ENCODE results near the gene ACE. TPM values are rescaled to one million over a fixed set of nuclear protein-coding genes. Genes with fewer than 3 reads are reported as not detected.

The ACE gene
- total RNA-seq, 5 donors from 2014 or later (not counting 1 experiment from before 2014, with no cell fraction given), result 4.1 to 37.0 (median 12.8) TPM

- Histone ChIP-seq H3K36me3 (ENCODE audit: control insufficient read depth in 2 of 2, extremely low read depth in 1 of 2, insufficient read depth in 1 of 2, low read length in 1 of 2) (no peaks in the 10 kb centered on the region), H3K4me3 (ENCODE audit: control insufficient read depth in 1 of 2, extremely low read depth in 1 of 2, low read length in 1 of 2) (no peak overlapping the region), H3K4me1 (ENCODE audit: control insufficient read depth in 1 of 2, extremely low read depth in 1 of 2, insufficient read depth in 2 of 2, low read length in 2 of 2) (no peaks in the 10 kb centered on the region), H3K9me3 (no peaks in the 10 kb centered on the region), H3K27me3 (replicated peaks in 1 of 2; ENCODE audit: control insufficient read depth in 2 of 2, extremely low read depth in 1 of 2, insufficient read depth in 2 of 2, low read length in 1 of 2) (peaks cover 0 to 8% of the 10 kb centered on the region in 2 experiments), H3K27ac (ENCODE audit: low read length) (no peak overlapping the region)
- H3K4me3 Mint-ChIP-seq, result no peak overlapping the region
- POLR2A ChIA-PET, result no interaction called here
- H3K27ac Mint-ChIP-seq, result no peak overlapping the region
- DNase-seq (no peak), ATAC-seq (replicated peaks in 1 of 4) (no peak)
- no peaks in the 10 kb centered on the region for H3K36me3 Mint-ChIP-seq
- 87% methylated on average over 6 of the region's 6 CpGs for WGBS (ENCODE audit: insufficient coverage)
- H3K27me3 Mint-ChIP-seq, result peaks cover under 1% of the 10 kb centered on the region in 2 donors
- no peaks in the 10 kb centered on the region for H3K9me3 Mint-ChIP-seq
- CTCF ChIA-PET, result no interaction called here
- H3K4me1 Mint-ChIP-seq, result no peaks in the 10 kb centered on the region
Measured at GRCh38 chr17:63495491-63495890, 18.6 kb downstream of the ACE start.

GRCh38 chr17:63496177-63496576 is 19.3 kb downstream of the ACE start:
- no peak overlapping the region for H3K4me3 ChIP-seq (ENCODE audit: control insufficient read depth in 1 of 2, extremely low read depth in 1 of 2, low read length in 1 of 2)
- Mint-ChIP-seq H3K4me1 (no peaks in the 10 kb centered on the region), H3K4me3 (no peak overlapping the region), H3K27me3 (peaks cover 5 to 7% of the 10 kb centered on the region in 2 donors), H3K36me3 (no peaks in the 10 kb centered on the region), H3K9me3 (no peaks in the 10 kb centered on the region), H3K27ac (no peak overlapping the region)
- ATAC-seq (replicated peaks in 1 of 4) (no peak), DNase-seq (no peak)
- H3K27ac ChIP-seq (ENCODE audit: low read length), result no peak overlapping the region
- no peaks in the 10 kb centered on the region for H3K4me1 ChIP-seq (ENCODE audit: control insufficient read depth in 1 of 2, extremely low read depth in 1 of 2, insufficient read depth in 2 of 2, low read length in 2 of 2)
- POLR2A ChIA-PET, result no interaction called here
- 87% methylated on average over 12 of the region's 12 CpGs for WGBS (ENCODE audit: insufficient coverage)
- H3K36me3 ChIP-seq (ENCODE audit: control insufficient read depth in 2 of 2, extremely low read depth in 1 of 2, insufficient read depth in 1 of 2, low read length in 1 of 2), result no peaks in the 10 kb centered on the region
- peaks cover 0 to 5% of the 10 kb centered on the region in 2 experiments for H3K27me3 ChIP-seq (replicated peaks in 1 of 2; ENCODE audit: control insufficient read depth in 2 of 2, extremely low read depth in 1 of 2, insufficient read depth in 2 of 2, low read length in 1 of 2)
- no peaks in the 10 kb centered on the region for H3K9me3 ChIP-seq
- CTCF ChIA-PET, result no interaction called here

DNA sequence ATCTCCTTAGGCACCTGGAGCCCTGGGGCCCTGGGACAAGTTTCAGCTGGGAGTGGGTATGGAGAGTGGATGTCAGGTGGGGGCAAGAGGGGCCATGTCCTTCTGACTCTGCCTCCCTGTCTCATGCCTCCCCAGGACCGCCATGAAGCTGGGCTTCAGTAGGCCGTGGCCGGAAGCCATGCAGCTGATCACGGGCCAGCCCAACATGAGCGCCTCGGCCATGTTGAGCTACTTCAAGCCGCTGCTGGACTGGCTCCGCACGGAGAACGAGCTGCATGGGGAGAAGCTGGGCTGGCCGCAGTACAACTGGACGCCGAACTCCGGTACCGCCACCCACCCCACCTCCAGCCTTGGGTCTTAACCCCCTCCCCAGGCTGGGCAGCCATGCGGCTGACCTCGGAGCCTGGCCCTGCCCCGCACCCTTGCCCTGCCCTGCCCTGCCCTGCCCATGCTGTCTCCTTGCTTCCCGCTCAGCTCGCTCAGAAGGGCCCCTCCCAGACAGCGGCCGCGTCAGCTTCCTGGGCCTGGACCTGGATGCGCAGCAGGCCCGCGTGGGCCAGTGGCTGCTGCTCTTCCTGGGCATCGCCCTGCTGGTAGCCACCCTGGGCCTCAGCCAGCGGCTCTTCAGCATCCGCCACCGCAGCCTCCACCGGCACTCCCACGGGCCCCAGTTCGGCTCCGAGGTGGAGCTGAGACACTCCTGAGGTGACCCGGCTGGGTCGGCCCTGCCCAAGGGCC is 20.0 kb downstream of the ACE start:
- Histone ChIP-seq H3K27ac (ENCODE audit: low read length) (no peak overlapping the region), H3K4me1 (ENCODE audit: control insufficient read depth in 1 of 2, extremely low read depth in 1 of 2, insufficient read depth in 2 of 2, low read length in 2 of 2) (no peaks in the 10 kb centered on the region), H3K4me3 (ENCODE audit: control insufficient read depth in 1 of 2, extremely low read depth in 1 of 2, low read length in 1 of 2) (no peak overlapping the region), H3K9me3 (no peaks in the 10 kb centered on the region), H3K27me3 (replicated peaks in 1 of 2; ENCODE audit: control insufficient read depth in 2 of 2, extremely low read depth in 1 of 2, insufficient read depth in 2 of 2, low read length in 1 of 2) (peaks cover 0 to 7% of the 10 kb centered on the region in 2 experiments), H3K36me3 (ENCODE audit: control insufficient read depth in 2 of 2, extremely low read depth in 1 of 2, insufficient read depth in 1 of 2, low read length in 1 of 2) (no peaks in the 10 kb centered on the region)
- ChIA-PET CTCF (no interaction called here), POLR2A (no interaction called here)
- H3K27me3 Mint-ChIP-seq, result peaks cover 10 to 12% of the 10 kb centered on the region in 2 donors
- ATAC-seq (replicated peaks in 1 of 4) (no peak), DNase-seq (no peak)
- H3K4me1 Mint-ChIP-seq, result no peaks in the 10 kb centered on the region
- H3K4me3 Mint-ChIP-seq, result no peak overlapping the region
- H3K9me3 Mint-ChIP-seq, result no peaks in the 10 kb centered on the region
- no peaks in the 10 kb centered on the region for H3K36me3 Mint-ChIP-seq
- 94% methylated on average over 29 of the region's 36 CpGs for WGBS (ENCODE audit: insufficient coverage)
- no peak overlapping the region for H3K27ac Mint-ChIP-seq

- 89% methylated on average over 10 of the region's 16 CpGs for WGBS (ENCODE audit: insufficient coverage)
- H3K4me3 ChIP-seq (ENCODE audit: control insufficient read depth in 1 of 2, extremely low read depth in 1 of 2, low read length in 1 of 2), result no peak overlapping the region
- POLR2A ChIA-PET, result no interaction called here
- CTCF ChIA-PET, result no interaction called here
- H3K9me3 Mint-ChIP-seq, result no peaks in the 10 kb centered on the region
- H3K4me3 Mint-ChIP-seq, result no peak overlapping the region
- DNase-seq, result peak in 2 of 35 experiments; percentile 6 to 21
- no peaks in the 10 kb centered on the region for H3K4me1 Mint-ChIP-seq
- H3K27ac Mint-ChIP-seq, result no peak overlapping the region
- H3K9me3 ChIP-seq, result no peaks in the 10 kb centered on the region
- no peaks in the 10 kb centered on the region for H3K36me3 ChIP-seq (ENCODE audit: control insufficient read depth in 2 of 2, extremely low read depth in 1 of 2, insufficient read depth in 1 of 2, low read length in 1 of 2)
- peaks cover 10 to 17% of the 10 kb centered on the region in 2 donors for H3K27me3 Mint-ChIP-seq
- ATAC-seq (replicated peaks in 1 of 4), result no peak
- H3K36me3 Mint-ChIP-seq, result no peaks in the 10 kb centered on the region
- H3K4me1 ChIP-seq (ENCODE audit: control insufficient read depth in 1 of 2, extremely low read depth in 1 of 2, insufficient read depth in 2 of 2, low read length in 2 of 2), result no peaks in the 10 kb centered on the region
- peaks cover 0 to 7% of the 10 kb centered on the region in 2 experiments for H3K27me3 ChIP-seq (replicated peaks in 1 of 2; ENCODE audit: control insufficient read depth in 2 of 2, extremely low read depth in 1 of 2, insufficient read depth in 2 of 2, low read length in 1 of 2)
- no peak overlapping the region for H3K27ac ChIP-seq (ENCODE audit: low read length)
Measured at GRCh38 chr17:63497708-63498483, 21.0 kb downstream of the ACE start.

GRCh38 chr17:63498626-63499195 is 21.9 kb downstream of the ACE start:
- no peak overlapping the region for H3K4me3 ChIP-seq (ENCODE audit: control insufficient read depth in 1 of 2, extremely low read depth in 1 of 2, low read length in 1 of 2)
- Mint-ChIP-seq H3K27ac (no peak overlapping the region), H3K4me3 (no peak overlapping the region), H3K27me3 (peaks cover 13 to 23% of the 10 kb centered on the region in 2 donors), H3K4me1 (no peaks in the 10 kb centered on the region), H3K9me3 (no peaks in the 10 kb centered on the region), H3K36me3 (no peaks in the 10 kb centered on the region)
- H3K36me3 ChIP-seq (ENCODE audit: control insufficient read depth in 2 of 2, extremely low read depth in 1 of 2, insufficient read depth in 1 of 2, low read length in 1 of 2), result no peaks in the 10 kb centered on the region
- ChIA-PET CTCF (no interaction called here), POLR2A (no interaction called here)
- WGBS (ENCODE audit: insufficient coverage), result no CpG with 5 or more reads among the region's 9 CpGs
- H3K27me3 ChIP-seq (replicated peaks in 1 of 2; ENCODE audit: control insufficient read depth in 2 of 2, extremely low read depth in 1 of 2, insufficient read depth in 2 of 2, low read length in 1 of 2), result peaks cover 0 to 7% of the 10 kb centered on the region in 2 experiments
- DNase-seq (no peak), ATAC-seq (replicated peaks in 1 of 4) (no peak)
- H3K9me3 ChIP-seq, result no peaks in the 10 kb centered on the region
- H3K4me1 ChIP-seq (ENCODE audit: control insufficient read depth in 1 of 2, extremely low read depth in 1 of 2, insufficient read depth in 2 of 2, low read length in 2 of 2), result no peaks in the 10 kb centered on the region
- no peak overlapping the region for H3K27ac ChIP-seq (ENCODE audit: low read length)

GRCh38 chr17:63500543-63501390 is 23.9 kb downstream of the ACE start:
- ChIA-PET CTCF (no interaction called here), POLR2A (no interaction called here)
- 66% methylated on average over 14 of the region's 14 CpGs for WGBS (ENCODE audit: insufficient coverage)
- H3K27me3 ChIP-seq (replicated peaks in 1 of 2; ENCODE audit: control insufficient read depth in 2 of 2, extremely low read depth in 1 of 2, insufficient read depth in 2 of 2, low read length in 1 of 2), result peaks cover 0 to 13% of the 10 kb centered on the region in 2 experiments
- H3K27ac Mint-ChIP-seq, result no peak overlapping the region
- DNase-seq (no peak), ATAC-seq (replicated peaks in 1 of 4) (no peak)
- no peak overlapping the region for H3K27ac ChIP-seq (ENCODE audit: low read length)
- H3K36me3 ChIP-seq (ENCODE audit: control insufficient read depth in 2 of 2, extremely low read depth in 1 of 2, insufficient read depth in 1 of 2, low read length in 1 of 2), result no peaks in the 10 kb centered on the region
- H3K4me3 ChIP-seq (ENCODE audit: control insufficient read depth in 1 of 2, extremely low read depth in 1 of 2, low read length in 1 of 2), result no peak overlapping the region
- H3K9me3 ChIP-seq, result no peaks in the 10 kb centered on the region
- H3K36me3 Mint-ChIP-seq, result no peaks in the 10 kb centered on the region
- H3K4me3 Mint-ChIP-seq, result no peak overlapping the region
- H3K4me1 ChIP-seq (ENCODE audit: control insufficient read depth in 1 of 2, extremely low read depth in 1 of 2, insufficient read depth in 2 of 2, low read length in 2 of 2), result no peaks in the 10 kb centered on the region
- H3K9me3 Mint-ChIP-seq, result peaks cover 0 to 5% (median 0%) of the 10 kb centered on the region in 3 donors
- no peaks in the 10 kb centered on the region for H3K4me1 Mint-ChIP-seq
- peaks cover 28 to 36% of the 10 kb centered on the region in 2 donors for H3K27me3 Mint-ChIP-seq

All from T-cell (primary cell).